Body of pancreas (tissue), 4 donors: Measurements from ENCODE around the gene REPIN1.

Experiments used
- CTCF ChIP-seq, 7 experiments: fragments of 450-650 bp in 4 of 7; fragments of 200-600 bp in 3 of 7; sonication (generic) in 3 of 7; IDR thresholded peaks; one replicate each; pipeline ENCODE4 v1.5.1; 2016 to 2019; ENCODE audit warnings: antibody characterized with exemption in 7 of 7
- POLR2A ChIP-seq, 3 donors: fragments of 450-650 bp; IDR thresholded peaks; one replicate each; pipeline ENCODE4 v1.6.1; 2016; ENCODE audit warnings: antibody characterized with exemption in 3 of 3, mild to moderate bottlenecking in 2 of 3

DNA sequence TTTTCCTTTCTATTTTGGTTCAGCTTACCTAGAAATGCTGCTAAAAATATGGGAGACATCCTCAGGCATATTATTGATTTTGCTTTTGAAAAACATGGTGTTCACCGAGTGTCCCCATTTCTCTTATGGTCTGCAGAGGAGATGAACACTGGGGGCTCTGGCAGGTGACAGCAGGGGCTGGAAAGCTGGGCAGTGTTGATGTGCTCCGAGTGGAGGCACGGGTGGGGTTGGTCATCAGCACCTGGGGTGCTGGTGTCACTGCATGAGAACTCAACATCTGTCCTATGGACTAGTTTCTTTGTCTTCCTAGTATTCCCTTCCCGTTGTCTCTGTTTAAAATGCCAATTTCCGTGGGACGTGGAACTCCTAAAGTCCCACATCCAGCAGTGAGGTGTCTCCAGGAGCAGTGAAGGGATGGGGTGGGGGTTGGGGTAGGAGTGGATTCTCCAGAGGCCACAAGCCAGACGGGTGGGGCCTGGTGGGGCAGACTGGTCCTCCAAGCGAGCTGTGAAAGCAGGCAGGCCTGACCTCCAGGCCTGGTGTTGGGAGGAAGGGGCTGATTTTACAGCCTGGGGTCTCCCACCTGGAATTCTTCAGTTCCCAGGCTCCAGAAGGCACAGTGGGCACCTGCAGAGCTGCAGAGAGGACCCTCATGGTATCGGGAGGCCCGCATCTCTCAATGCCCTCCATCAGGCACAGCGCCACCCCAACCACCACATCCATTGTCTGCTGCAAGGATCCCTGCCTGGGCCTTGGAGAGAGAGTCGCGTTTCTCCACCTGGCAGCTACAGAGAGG lies 35.0 kb downstream of the REPIN1 start:
- TF ChIP-seq CTCF (IDR thresholded peaks at IDR 0.05) (no peak), POLR2A (IDR thresholded peaks at IDR 0.05) (no peak)
